ENCODE measurements around the gene CDNF. TPM values are rescaled to one million over a fixed set of nuclear protein-coding genes. Genes with fewer than 3 reads are reported as not detected.

The CDNF gene
- total RNA-seq, 1 donor from 2014 or later = 1.5 TPM

DNA sequence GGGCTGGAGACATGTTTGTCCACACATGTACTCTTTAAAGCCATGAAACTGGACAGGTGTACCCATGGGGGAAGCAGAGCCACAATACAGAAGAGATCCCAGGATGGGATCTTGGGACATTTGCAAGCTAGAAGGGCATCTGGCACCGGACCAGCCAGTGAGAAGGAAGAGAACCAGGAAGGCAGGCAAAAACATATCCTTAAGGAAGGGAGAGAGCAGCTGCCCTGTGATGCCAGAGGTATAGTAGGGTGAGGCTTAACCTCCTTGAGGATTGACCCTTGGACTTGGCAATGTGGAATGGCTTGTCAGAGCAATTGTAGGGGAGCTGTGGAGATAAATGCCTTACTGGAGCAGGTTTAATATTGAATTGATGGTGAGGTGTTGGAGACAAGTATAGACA, 23.0 kb upstream of the CDNF start:
- Histone ChIP-seq H3K4me1 (no peaks in the 10 kb centered on the region), H3K4me3 (no peak overlapping the region), H3K36me3 (peaks cover 40% of the 10 kb centered on the region), H3K27ac (replicated peaks) (no peak overlapping the region), H3K9me3 (replicated peaks) (no peaks in the 10 kb centered on the region), H3K27me3 (ENCODE audit: low read depth) (no peaks in the 10 kb centered on the region)
- TF ChIP-seq CTCF (IDR thresholded peaks at IDR 0.05; ENCODE audit: borderline replicate concordance) = no peak
- intact Hi-C loops (cut with micrococcal nuclease) = no loop called here
- no peak for DNase-seq

- H3K36me3 ChIP-seq = peaks cover 36% of the 10 kb centered on the region
These were observed 21.9 kb upstream of the CDNF start for GRCh38 chr10:14859775-14860174.

DNA sequence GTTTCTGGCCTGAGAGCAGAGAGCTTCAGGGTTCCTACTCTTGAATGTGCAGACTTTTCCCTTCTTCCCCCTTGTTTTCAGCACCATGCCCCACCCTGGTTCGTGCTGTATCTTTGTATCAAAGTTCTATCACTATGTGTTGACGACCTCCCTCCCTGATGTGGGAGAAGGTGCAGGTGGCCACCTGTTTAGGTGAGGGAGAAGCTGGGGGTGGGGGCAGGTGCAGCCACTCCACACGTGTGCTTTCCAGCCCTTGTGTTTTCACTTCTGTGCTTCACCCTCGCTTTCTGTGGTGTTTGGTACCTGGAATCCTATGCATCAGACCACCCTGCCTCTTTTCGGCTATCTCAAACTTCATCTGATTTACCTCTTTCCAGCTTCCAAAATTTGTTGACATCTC, 21.2 kb upstream of the CDNF start:
- DNase-seq = no peak
- peaks cover 36% of the 10 kb centered on the region for H3K36me3 ChIP-seq

More at GRCh38 chr10:14859775-14860174, 21.9 kb upstream of the CDNF start:
- no peak overlapping the region for H3K4me3 ChIP-seq
- H3K4me1 ChIP-seq = no peaks in the 10 kb centered on the region
- no peaks in the 10 kb centered on the region for H3K27me3 ChIP-seq (ENCODE audit: low read depth)
- no peaks in the 10 kb centered on the region for H3K9me3 ChIP-seq (replicated peaks)
- intact Hi-C loops (cut with micrococcal nuclease) = no loop called here
- H3K27ac ChIP-seq (replicated peaks) = no peak overlapping the region
- TF ChIP-seq CTCF (IDR thresholded peaks at IDR 0.05; ENCODE audit: borderline replicate concordance) = no peak
- no peak for DNase-seq

DNA sequence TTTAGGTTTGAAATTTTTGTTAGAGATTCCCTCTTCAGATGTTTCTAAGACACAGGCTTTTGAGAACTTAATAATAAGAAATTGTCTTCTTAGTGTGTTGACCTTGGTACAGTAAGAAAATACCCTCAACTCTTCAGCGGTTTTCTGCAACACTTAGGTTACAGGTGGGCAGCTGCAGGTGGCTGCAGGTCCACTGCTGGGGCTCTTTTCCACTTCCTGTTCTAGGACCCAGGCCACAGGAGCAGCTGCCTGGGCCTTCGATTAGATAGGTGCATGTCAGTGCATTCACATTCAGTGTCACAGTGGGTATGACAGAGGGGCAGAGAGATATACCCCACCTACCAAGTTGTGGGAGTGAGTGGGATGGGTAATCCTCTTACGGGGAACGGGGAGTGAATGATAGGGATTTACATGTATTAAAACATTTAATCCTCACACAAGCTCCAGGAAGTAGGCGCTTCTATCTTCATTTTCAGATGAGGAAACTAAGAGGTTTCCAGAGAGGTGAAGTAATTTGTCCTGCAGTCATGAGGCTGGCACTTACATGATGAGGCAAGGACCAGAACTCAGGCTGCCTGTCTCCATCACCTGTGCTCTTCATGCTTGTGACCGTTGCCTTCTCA, 20.6 kb upstream of the CDNF start:
- Histone ChIP-seq H3K36me3 (peaks cover 30% of the 10 kb centered on the region), H3K4me1 (no peaks in the 10 kb centered on the region), H3K9me3 (replicated peaks) (no peaks in the 10 kb centered on the region), H3K27ac (replicated peaks) (no peak overlapping the region), H3K4me3 (no peak overlapping the region), H3K27me3 (ENCODE audit: low read depth) (no peaks in the 10 kb centered on the region)
- intact Hi-C loops (cut with micrococcal nuclease) = no loop called here
- DNase-seq = no peak
- no peak for TF ChIP-seq CTCF (IDR thresholded peaks at IDR 0.05; ENCODE audit: borderline replicate concordance)

More for the DNA sequence above, 21.2 kb upstream of the CDNF start:
- no peak overlapping the region for H3K4me3 ChIP-seq
- no peaks in the 10 kb centered on the region for H3K27me3 ChIP-seq (ENCODE audit: low read depth)
- no peak for TF ChIP-seq CTCF (IDR thresholded peaks at IDR 0.05; ENCODE audit: borderline replicate concordance)
- H3K27ac ChIP-seq (replicated peaks) = no peak overlapping the region
- no peaks in the 10 kb centered on the region for H3K9me3 ChIP-seq (replicated peaks)
- intact Hi-C loops (cut with micrococcal nuclease) = no loop called here
- H3K4me1 ChIP-seq = no peaks in the 10 kb centered on the region

DNA sequence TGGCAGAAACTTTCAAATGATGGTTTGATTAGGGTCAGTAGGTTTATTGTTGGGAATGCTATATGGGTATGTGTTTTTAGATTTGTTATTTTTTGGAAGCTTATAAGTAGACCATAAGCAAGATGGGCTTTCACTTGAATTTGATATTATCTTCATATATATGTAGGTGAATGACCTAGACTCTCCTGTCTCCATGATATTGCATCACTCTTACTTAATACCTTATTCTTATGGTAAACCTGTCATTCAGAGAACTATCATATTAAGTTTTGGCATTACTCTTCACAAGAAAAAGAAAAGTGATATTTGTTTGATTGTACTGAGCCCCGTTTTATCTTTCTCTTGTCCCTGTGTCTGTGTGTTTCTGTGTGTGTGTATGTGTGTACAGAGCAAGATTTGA, 17.6 kb upstream of the CDNF start:
- H3K4me3 ChIP-seq = no peak overlapping the region
- no peaks in the 10 kb centered on the region for H3K27me3 ChIP-seq (ENCODE audit: low read depth)
- no peak for TF ChIP-seq CTCF (IDR thresholded peaks at IDR 0.05; ENCODE audit: borderline replicate concordance)
- H3K9me3 ChIP-seq (replicated peaks) = no peaks in the 10 kb centered on the region
- H3K36me3 ChIP-seq = peaks cover 34% of the 10 kb centered on the region
- H3K4me1 ChIP-seq = no peaks in the 10 kb centered on the region
- DNase-seq = no peak
- intact Hi-C loops (cut with micrococcal nuclease) = no loop called here
- H3K27ac ChIP-seq (replicated peaks) = no peak overlapping the region
